ENCODE results near the gene PRPH. TPM values are rescaled to one million over a fixed set of nuclear protein-coding genes. Genes with fewer than 3 reads are reported as not detected.
"Not testable (repeated sequence)": the region's sequence is repeated elsewhere in the genome, so short reads cannot be mapped to it uniquely, and the experiment has no call there.

The PRPH gene
- total RNA-seq, 4 donors from 2014 or later = 4.7 to 5.6 TPM; not detected in 2

- Histone ChIP-seq H3K4me1 (no peaks in the 10 kb centered on the region), H3K27me3 (peaks cover 15 to 16% of the 10 kb centered on the region in 2 donors), H3K4me3 (no peak overlapping the region), H3K27ac (no peak overlapping the region), H3K9me3 (no peaks in the 10 kb centered on the region), H3K36me3 (no peaks in the 10 kb centered on the region)
- TF ChIP-seq, protein P1, sequence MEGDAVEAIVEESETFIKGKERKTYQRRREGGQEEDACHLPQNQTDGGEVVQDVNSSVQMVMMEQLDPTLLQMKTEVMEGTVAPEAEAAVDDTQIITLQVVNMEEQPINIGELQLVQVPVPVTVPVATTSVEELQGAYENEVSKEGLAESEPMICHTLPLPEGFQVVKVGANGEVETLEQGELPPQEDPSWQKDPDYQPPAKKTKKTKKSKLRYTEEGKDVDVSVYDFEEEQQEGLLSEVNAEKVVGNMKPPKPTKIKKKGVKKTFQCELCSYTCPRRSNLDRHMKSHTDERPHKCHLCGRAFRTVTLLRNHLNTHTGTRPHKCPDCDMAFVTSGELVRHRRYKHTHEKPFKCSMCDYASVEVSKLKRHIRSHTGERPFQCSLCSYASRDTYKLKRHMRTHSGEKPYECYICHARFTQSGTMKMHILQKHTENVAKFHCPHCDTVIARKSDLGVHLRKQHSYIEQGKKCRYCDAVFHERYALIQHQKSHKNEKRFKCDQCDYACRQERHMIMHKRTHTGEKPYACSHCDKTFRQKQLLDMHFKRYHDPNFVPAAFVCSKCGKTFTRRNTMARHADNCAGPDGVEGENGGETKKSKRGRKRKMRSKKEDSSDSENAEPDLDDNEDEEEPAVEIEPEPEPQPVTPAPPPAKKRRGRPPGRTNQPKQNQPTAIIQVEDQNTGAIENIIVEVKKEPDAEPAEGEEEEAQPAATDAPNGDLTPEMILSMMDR (IDR thresholded peaks at IDR 0.05) = no peak
- no peak for TF ChIP-seq POLR2A (IDR thresholded peaks at IDR 0.05)
- intact Hi-C loops (cut with DNase I; ENCODE audit: low total_unique reads) = loop anchor here (10.0 kb wide), 1 partner anchor 182 kb away; no protein-coding TSS in a partner anchor
- no peak for DNase-seq
These were observed 38.0 kb downstream of the PRPH start for GRCh38 chr12:49332891-49333371.

DNA sequence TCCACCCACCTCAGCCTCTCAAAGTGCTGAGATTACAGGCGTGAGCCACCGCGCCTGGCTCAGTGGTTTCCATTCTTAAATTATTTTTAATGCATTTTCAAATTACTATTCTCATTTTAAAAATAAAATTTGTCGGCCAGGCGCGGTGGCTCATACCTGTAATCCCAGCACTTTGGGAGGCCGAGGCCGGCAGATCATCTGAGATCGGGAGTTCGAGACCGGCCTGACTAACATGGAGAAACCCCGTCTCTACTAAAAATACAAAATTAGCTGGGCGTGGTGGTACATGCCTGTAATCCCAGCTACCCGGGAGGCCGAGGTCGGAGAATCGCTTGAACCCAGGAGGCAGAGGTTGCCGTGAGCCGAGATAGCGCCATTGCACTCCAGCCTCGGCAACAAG, 38.8 kb downstream of the PRPH start:
- H3K9me3 ChIP-seq, H3K36me3 ChIP-seq, DNase-seq, H3K4me3 ChIP-seq, H3K27ac ChIP-seq, H3K4me1 ChIP-seq: not testable (repeated sequence)
- intact Hi-C loops (cut with DNase I; ENCODE audit: low total_unique reads) = loop anchor here (10.0 kb wide), 1 partner anchor 181 kb away; no protein-coding TSS in a partner anchor
- H3K27me3 ChIP-seq = peaks cover 15 to 16% of the 10 kb centered on the region in 2 donors

GRCh38 chr12:49334226-49334625, 39.3 kb downstream of the PRPH start:
- DNase-seq = no peak
- H3K27ac ChIP-seq = no peak overlapping the region
- intact Hi-C loops (cut with DNase I; ENCODE audit: low total_unique reads) = loop anchor here (10.0 kb wide), 1 partner anchor 181 kb away; no protein-coding TSS in a partner anchor
- H3K27me3 ChIP-seq = peaks cover 15 to 16% of the 10 kb centered on the region in 2 donors
- H3K4me3 ChIP-seq = no peak overlapping the region
- TF ChIP-seq, protein P1 (IDR thresholded peaks at IDR 0.05) = no peak
- no peak for TF ChIP-seq POLR2A (IDR thresholded peaks at IDR 0.05)
- no peaks in the 10 kb centered on the region for H3K9me3 ChIP-seq
- H3K4me1 ChIP-seq = no peaks in the 10 kb centered on the region
- H3K36me3 ChIP-seq = no peaks in the 10 kb centered on the region

- Histone ChIP-seq H3K27ac (no peak overlapping the region), H3K4me3 (no peak overlapping the region), H3K36me3 (no peaks in the 10 kb centered on the region), H3K27me3 (peaks cover 15 to 16% of the 10 kb centered on the region in 2 donors), H3K9me3 (no peaks in the 10 kb centered on the region), H3K4me1 (no peaks in the 10 kb centered on the region)
- intact Hi-C loops (cut with DNase I; ENCODE audit: low total_unique reads) = loop anchor here (10.0 kb wide), 1 partner anchor 180 kb away; no protein-coding TSS in a partner anchor
- no peak for TF ChIP-seq POLR2A (IDR thresholded peaks at IDR 0.05)
- TF ChIP-seq, protein P1 (IDR thresholded peaks at IDR 0.05) = no peak
- DNase-seq = no peak
These were observed 39.7 kb downstream of the PRPH start for GRCh38 chr12:49334681-49335080.

DNA sequence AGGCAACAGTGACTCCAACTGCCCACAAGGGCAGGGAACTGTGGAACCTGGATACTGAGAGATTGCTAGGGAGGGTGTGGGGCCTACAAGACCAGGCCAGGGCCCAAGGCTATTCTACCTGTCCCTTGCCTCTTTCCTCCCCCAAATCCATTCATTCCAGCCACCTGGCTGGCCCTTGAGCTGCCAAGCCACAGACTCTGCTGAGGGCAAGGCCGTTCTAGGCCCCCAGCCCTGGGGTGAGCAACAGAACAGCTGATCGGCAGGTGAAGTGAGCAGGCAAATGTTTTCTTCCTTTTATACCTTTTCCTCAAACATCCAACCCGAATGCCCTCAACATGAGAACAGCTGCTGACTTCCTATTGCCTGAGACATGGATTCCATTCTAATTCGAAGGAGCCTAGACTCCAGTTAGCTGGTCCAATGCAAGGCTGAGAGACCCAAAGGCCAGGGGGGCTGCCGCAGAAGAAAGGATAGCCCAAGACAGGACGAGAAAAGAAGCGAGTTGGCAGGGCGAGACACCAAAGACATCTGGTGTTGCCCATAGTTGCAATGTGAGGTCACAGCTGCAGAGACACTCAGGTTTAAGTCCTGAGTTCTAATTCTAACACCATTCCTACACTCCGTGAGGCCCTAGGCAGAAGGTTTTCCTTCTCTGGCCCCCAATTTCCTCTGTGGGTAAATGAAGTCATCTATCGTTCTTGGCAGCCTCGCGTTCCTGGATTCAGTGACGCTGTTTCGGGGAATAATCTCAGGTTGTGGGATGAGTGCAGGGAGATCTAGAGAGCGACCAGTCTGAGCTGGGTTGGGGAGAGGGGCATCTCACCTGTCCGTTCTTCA, 40.4 kb downstream of the PRPH start:
- TF ChIP-seq POLR2A (IDR thresholded peaks at IDR 0.05) = no peak
- TF ChIP-seq, protein P1 (IDR thresholded peaks at IDR 0.05) = no peak
- H3K9me3 ChIP-seq = no peaks in the 10 kb centered on the region
- no peaks in the 10 kb centered on the region for H3K36me3 ChIP-seq
- peaks cover 15 to 16% of the 10 kb centered on the region in 2 donors for H3K27me3 ChIP-seq
- no peak overlapping the region for H3K27ac ChIP-seq
- no peaks in the 10 kb centered on the region for H3K4me1 ChIP-seq
- no peak overlapping the region for H3K4me3 ChIP-seq
- intact Hi-C loops (cut with DNase I; ENCODE audit: low total_unique reads) = loop anchor here (10.0 kb wide), 1 partner anchor 179 kb away; no protein-coding TSS in a partner anchor
- DNase-seq = no peak
